GM19463 (cell line): ENCODE data around the gene VRK1.
"Not testable (repeated sequence)": the region's sequence is repeated elsewhere in the genome, so short reads cannot be mapped to it uniquely, and the experiment has no call there.

ENCODE experiments used
- ATAC-seq: cut with Tn5 transposase; IDR thresholded peaks from one replicate; pipeline ENCODE4 v1.9.1; 2021; ENCODE audit warnings: mild to moderate bottlenecking, moderate library complexity; ENCODE audit not compliant: unreplicated experiment

The VRK1 gene

GRCh38 chr14:96867634-96868033 is 70.5 kb downstream of the VRK1 start:
- no peak for ATAC-seq

- no peak for ATAC-seq
These were observed 76.9 kb downstream of the VRK1 start for GRCh38 chr14:96874127-96874526.

GRCh38 chr14:96876747-96877146 is 79.6 kb downstream of the VRK1 start:
- ATAC-seq: no peak

DNA sequence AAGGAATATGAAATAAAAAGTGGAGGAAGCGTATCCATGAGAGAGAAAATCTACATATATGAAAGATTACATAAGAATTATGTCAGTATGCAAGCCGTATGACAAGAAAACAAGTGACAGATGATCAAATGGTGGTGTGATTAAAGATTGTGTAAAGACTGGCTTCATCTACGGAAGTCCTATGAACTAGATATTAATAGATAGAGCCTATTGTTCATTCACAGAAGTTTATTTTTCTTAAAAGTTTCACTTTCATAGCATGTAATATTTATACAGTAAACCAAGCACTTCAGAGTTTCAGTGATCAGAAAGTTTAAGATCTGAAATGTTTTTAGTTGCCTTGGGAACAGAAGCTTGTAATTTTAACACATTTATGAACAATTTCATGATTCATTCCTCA is 84.5 kb downstream of the VRK1 start:
- ATAC-seq: peak; percentile 77

DNA sequence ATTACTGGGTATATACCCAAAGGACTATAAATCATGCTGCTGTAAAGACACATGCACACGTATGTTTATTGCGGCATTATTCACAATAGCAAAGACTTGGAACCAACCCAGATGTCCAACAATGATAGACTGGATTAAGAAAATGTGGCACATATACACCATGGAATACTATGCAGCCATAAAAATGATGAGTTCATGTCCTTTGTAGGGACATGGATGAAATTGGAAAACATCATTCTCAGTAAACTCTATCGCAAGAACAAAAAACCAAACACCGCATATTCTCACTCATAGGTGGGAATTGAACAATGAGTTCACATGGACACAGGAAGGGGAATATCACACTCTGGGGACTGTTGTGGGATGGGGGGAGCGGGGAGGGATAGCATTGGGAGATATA is 86.8 kb downstream of the VRK1 start:
- not testable (repeated sequence) for ATAC-seq

DNA sequence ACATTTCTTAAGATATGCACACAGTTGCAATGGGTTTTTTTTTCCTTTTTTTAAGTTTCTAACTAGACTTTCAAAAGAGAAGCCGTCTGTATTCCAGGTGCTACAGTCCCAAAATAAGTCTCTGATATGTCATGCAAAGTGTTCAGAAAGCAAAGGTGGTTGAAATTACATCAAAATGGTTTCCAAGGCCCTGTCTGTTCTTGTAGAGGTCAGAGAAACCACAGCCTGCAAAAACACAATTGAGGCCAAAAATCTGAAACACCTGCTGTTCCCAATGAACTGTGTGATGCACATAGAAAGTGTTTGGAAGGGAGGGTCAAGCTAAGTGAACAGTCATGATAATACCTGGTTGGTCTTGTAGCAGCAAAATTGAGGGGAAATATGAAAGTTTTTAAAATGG is 91.0 kb downstream of the VRK1 start:
- peak; percentile 95 for ATAC-seq

GRCh38 chr14:96888593-96888992 is 91.4 kb downstream of the VRK1 start:
- no peak for ATAC-seq

GRCh38 chr14:96889091-96889490 is 91.9 kb downstream of the VRK1 start:
- ATAC-seq: no peak

- ATAC-seq: no peak
These were observed 96.9 kb downstream of the VRK1 start for GRCh38 chr14:96893966-96894622.

DNA sequence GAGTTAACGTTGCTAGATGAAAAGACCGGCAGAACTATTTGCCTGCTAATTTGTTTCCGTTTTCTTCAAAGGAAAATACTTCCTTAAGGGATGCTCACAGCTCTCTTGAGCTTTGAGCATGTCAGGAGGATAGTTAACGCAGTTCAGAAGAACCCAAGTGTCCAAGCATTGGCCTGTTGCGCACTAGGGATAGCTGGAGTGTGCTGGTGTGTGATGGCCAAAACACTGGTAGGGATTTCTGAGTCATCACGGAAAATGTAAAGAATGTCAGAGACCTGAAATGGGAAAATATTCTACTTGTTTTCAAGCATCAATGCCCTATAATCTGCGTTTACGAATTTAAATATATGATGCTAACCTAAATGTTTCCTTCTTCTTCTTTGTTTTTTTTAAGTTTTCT is 97.8 kb downstream of the VRK1 start:
- no peak for ATAC-seq

- ATAC-seq: peak; percentile 85
These were observed 98.6 kb downstream of the VRK1 start for GRCh38 chr14:96895658-96896271.

- no peak for ATAC-seq
These were observed 100.0 kb downstream of the VRK1 start for GRCh38 chr14:96897184-96897583.

GRCh38 chr14:96901227-96901626 is 104.0 kb downstream of the VRK1 start:
- peak; percentile 79 for ATAC-seq

DNA sequence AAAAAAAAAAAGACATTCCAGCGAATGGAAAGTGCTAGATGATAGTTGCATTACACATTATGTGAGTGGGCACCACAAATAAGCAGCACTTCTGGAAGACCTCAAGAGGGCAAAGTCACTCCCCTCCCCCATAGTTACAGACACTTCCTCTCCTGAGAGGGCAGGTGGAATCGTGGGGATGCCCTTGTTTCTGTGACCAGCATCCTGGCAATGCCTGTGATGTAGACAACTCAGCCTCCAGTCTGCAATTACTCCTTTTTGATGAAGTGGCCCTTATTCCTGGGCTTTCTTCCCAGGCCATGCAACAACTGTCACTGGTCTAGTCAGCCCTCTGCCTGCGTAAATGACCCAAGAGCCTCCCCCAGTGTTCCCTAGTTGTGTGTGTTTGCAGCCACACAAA is 104.8 kb downstream of the VRK1 start:
- ATAC-seq: no peak

GRCh38 chr14:96903444-96904023 is 106.4 kb downstream of the VRK1 start:
- ATAC-seq: no peak

GRCh38 chr14:96904201-96904600 is 107.0 kb downstream of the VRK1 start:
- ATAC-seq: no peak

GRCh38 chr14:96905065-96905464 is 107.9 kb downstream of the VRK1 start:
- ATAC-seq: no peak

- ATAC-seq: no peak
These were observed 108.6 kb downstream of the VRK1 start for GRCh38 chr14:96905825-96906224.

DNA sequence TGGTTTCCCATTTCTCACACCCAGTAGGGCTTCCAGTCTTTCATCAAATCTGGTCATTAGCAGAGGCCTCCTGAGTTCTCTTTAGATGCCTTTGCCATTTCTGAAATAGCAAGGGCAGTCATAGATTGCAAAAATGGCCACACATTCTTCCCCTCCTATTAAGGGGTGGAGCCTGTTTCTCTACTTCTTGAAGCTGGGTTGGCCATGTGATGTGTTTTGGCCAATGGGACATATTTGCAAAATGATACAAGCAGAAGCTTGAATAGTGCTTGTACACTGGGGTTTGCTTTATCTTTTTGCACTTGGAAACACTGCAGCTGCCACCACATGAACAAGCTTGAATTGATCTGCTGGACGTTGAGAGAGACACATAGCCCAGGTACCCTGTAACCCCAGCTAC is 109.3 kb downstream of the VRK1 start:
- no peak for ATAC-seq

GRCh38 chr14:96909841-96910364 is 112.7 kb downstream of the VRK1 start:
- ATAC-seq: no peak

DNA sequence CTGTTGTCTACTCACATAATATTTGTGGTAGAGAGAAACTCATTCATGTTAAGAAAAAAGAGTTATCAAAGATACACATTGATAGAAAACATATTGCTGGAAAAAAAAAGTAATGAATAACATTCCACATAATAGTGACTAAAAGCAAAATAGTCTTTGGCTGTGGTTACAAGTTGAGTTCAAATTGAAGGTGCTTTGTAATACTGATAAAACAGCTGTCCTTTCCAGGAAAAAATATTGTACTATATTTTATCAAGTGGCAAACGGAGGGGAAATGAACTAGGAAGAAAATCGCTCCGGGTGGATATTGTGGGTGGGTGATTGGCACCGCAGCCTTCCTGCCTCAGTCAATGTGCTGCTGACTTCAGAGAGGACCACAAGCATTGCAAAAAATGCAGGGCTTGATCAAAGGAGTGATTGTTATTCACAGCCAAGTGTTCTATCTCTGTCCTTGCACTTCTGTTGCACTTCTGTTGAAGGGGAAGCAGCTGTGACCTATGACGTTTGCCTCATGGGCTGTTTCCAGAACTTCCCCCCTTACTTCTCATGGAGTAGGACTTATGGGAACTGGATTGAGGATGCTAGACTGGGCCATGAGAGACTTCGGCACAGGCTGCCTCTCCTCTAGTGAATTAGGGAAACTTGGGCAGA is 114.4 kb downstream of the VRK1 start:
- ATAC-seq: no peak
